ENCODE data around the gene TP53BP2.

The TP53BP2 gene

DNA sequence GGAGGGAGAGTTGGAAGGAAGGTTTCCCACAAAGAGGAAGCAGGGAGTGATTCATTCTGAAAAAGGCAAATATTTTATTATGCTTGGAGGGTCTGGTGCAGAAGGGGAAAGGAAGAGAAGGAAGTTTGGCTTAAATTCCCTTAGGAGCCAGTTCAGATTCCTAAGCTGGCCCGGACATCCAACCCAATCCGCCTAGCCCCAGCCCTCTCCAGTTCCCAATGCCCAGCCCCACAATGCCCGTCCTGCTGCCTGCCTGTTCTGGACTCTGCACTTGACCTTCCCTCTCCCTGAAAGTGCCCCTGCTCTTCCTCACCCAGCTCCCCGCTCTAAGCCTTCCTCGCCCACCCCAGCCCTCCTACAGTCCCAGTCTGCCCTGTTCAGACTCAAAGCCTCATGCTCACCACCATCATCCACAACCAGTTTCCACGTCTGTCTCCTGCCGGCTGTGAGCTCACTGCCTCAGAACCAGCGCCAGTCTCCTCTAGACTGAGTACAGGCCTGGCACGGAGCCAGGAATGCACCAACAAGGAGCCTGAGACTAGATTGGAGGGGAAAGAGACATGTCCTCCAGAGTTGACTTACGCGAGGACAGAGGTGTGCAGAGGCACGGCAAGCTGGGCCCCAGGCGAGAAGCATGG, 114.5 kb downstream of the TP53BP2 start:
- no peak overlapping the region for H3K4me3 ChIP-seq (ENCODE audit: low read depth, low read length)
- no peak for DNase-seq (ENCODE audit: low read depth)
- TF ChIP-seq, protein P1, sequence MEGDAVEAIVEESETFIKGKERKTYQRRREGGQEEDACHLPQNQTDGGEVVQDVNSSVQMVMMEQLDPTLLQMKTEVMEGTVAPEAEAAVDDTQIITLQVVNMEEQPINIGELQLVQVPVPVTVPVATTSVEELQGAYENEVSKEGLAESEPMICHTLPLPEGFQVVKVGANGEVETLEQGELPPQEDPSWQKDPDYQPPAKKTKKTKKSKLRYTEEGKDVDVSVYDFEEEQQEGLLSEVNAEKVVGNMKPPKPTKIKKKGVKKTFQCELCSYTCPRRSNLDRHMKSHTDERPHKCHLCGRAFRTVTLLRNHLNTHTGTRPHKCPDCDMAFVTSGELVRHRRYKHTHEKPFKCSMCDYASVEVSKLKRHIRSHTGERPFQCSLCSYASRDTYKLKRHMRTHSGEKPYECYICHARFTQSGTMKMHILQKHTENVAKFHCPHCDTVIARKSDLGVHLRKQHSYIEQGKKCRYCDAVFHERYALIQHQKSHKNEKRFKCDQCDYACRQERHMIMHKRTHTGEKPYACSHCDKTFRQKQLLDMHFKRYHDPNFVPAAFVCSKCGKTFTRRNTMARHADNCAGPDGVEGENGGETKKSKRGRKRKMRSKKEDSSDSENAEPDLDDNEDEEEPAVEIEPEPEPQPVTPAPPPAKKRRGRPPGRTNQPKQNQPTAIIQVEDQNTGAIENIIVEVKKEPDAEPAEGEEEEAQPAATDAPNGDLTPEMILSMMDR (IDR thresholded peaks at IDR 0.05; ENCODE audit: low read depth, low read length) = no peak
- TF ChIP-seq POLR2A (IDR thresholded peaks at IDR 0.05; ENCODE audit: extremely low read depth, insufficient read length) (no peak), MYC (IDR thresholded peaks at IDR 0.05; ENCODE audit: low read depth, low read length) (no peak)
- TF ChIP-seq, protein P2, sequence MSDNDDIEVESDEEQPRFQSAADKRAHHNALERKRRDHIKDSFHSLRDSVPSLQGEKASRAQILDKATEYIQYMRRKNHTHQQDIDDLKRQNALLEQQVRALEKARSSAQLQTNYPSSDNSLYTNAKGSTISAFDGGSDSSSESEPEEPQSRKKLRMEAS (IDR thresholded peaks at IDR 0.05; ENCODE audit: low read depth, low read length) = no peak

DNA sequence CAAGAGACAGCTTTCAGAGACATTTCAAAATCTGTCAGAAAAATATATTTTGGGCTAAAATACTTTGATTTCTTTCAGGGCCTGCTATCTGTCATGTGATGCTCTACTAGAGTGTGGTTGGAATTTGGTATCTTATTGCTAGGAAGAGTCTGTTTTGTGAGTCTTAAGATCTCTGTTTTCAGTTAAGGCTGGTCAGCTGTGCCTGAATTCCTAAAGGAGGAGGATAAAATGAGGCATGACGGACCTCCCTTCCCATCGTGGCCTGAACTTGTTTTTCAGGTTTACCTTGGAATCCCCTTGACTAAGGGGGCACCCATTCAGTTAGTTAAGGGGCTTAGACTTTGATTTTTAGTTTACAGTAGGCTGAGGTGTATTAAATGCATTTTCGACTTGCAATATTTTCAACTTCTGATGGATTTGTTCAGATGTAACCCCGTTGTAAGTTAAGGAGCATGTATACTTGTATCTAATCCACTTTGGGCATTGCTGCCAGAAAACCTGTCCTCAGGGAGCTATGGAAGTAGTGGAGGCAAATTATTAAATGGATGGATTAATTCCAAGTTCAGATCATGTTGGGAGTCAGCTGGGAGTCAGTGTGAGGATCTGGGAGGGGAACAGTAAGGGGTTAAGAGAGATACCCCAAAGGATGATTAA, 115.1 kb downstream of the TP53BP2 start:
- no peak overlapping the region for H3K4me3 ChIP-seq (ENCODE audit: low read depth, low read length)
- no peak for DNase-seq (ENCODE audit: low read depth)
- TF ChIP-seq, protein P2 (IDR thresholded peaks at IDR 0.05; ENCODE audit: low read depth, low read length) = no peak
- no peak for TF ChIP-seq POLR2A (IDR thresholded peaks at IDR 0.05; ENCODE audit: extremely low read depth, insufficient read length)
- TF ChIP-seq MYC (IDR thresholded peaks at IDR 0.05; ENCODE audit: low read depth, low read length) = no peak
- TF ChIP-seq, protein P1 (IDR thresholded peaks at IDR 0.05; ENCODE audit: low read depth, low read length) = no peak

DNA sequence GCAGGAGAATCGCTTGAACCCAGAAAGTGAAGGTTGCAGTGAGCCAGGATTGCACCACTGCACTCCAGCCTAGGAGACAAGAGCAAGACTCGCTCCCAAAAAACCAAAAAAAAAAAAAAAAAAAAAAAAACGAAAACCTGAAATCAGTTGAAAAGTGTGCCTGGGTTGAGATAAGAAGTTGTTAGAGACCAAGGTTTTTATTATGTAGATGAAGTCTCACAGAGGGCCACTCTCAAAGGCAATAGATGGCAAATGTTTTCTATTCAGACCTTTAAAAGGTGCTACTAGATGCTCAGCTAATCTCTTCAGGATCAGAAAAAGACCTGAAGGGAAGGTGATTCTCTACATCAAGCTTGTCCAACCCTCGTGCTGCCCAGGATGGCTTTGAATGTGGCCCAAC, 115.8 kb downstream of the TP53BP2 start:
- TF ChIP-seq MYC (IDR thresholded peaks at IDR 0.05; ENCODE audit: low read depth, low read length) (no peak), POLR2A (IDR thresholded peaks at IDR 0.05; ENCODE audit: extremely low read depth, insufficient read length) (no peak)
- TF ChIP-seq, protein P1 (IDR thresholded peaks at IDR 0.05; ENCODE audit: low read depth, low read length) = no peak
- TF ChIP-seq, protein P2 (IDR thresholded peaks at IDR 0.05; ENCODE audit: low read depth, low read length) = no peak
- no peak for DNase-seq (ENCODE audit: low read depth)
- no peak overlapping the region for H3K4me3 ChIP-seq (ENCODE audit: low read depth, low read length)
